ENCODE measurements around the gene KDM4F.

Gene KDM4F

GRCh38 chr11:95066716-95067038, 17.5 kb downstream of the KDM4F start, which contains the start of gene SRSF8:
Gene SRSF8, plus strand, starts transcription at chr11:95066919. Its CDS starts 308 bp downstream, at chr11:95067227.
- TF ChIP-seq CTCF (IDR thresholded peaks at IDR 0.05; ENCODE audit: low read depth, low read length), result no peak
- no peak for DNase-seq (ENCODE audit: extremely low read depth, low read depth)

GRCh38 chr11:95067039-95067840, 18.0 kb downstream of the KDM4F start:
- TF ChIP-seq CTCF (IDR thresholded peaks at IDR 0.05; ENCODE audit: low read depth, low read length), result peak; percentile 64
- DNase-seq (ENCODE audit: extremely low read depth, low read depth), result peak; percentile 40

GRCh38 chr11:95067841-95068219, 18.6 kb downstream of the KDM4F start:
- TF ChIP-seq CTCF (IDR thresholded peaks at IDR 0.05; ENCODE audit: low read depth, low read length), result no peak
- DNase-seq (ENCODE audit: extremely low read depth, low read depth), result no peak

GRCh38 chr11:95068549-95068948, 19.3 kb downstream of the KDM4F start:
- DNase-seq (ENCODE audit: extremely low read depth, low read depth), result peak; percentile 83
- no peak for TF ChIP-seq CTCF (IDR thresholded peaks at IDR 0.05; ENCODE audit: low read depth, low read length)

- no peak for DNase-seq (ENCODE audit: extremely low read depth, low read depth)
- TF ChIP-seq CTCF (IDR thresholded peaks at IDR 0.05; ENCODE audit: low read depth, low read length), result no peak
These were observed 21.2 kb downstream of the KDM4F start for GRCh38 chr11:95070471-95070870.

- DNase-seq (ENCODE audit: extremely low read depth, low read depth), result no peak
- no peak for TF ChIP-seq CTCF (IDR thresholded peaks at IDR 0.05; ENCODE audit: low read depth, low read length)
These were observed 23.7 kb downstream of the KDM4F start for GRCh38 chr11:95072948-95073347.

- DNase-seq (ENCODE audit: extremely low read depth, low read depth), result no peak
- TF ChIP-seq CTCF (IDR thresholded peaks at IDR 0.05; ENCODE audit: low read depth, low read length), result no peak
These were observed 25.8 kb downstream of the KDM4F start for GRCh38 chr11:95074792-95075563.

Data from AG09319 (cell line).